SK-N-SH (cell line): Measurements from ENCODE around the gene ANO10. TPM values are rescaled to one million over a fixed set of nuclear protein-coding genes. Genes with fewer than 3 reads are reported as not detected.

Source experiments
- CTCF ChIA-PET: fragments of 300-600, 350-600 bp; formaldehyde crosslinking; extraction: SDS; loops from one replicate; lab custom pipeline; 2021; lab: Yijun Ruan, JAX
- POLR2A ChIA-PET: fragments of 350-600 bp; sonication (Branson Sonifier 250); formaldehyde crosslinking; extraction: SDS; loops from one replicate; lab custom pipeline; 2020; ENCODE audit warnings: antibody characterized with exemption, inconsistent platforms; lab: Yijun Ruan, JAX
- DNase-seq: peaks from one replicate; pipeline ENCODE4 v3.0.0; 2012
- H2AFZ ChIP-seq: fragments of 200-600 bp; sonication (generic); 2 replicates; pipeline ENCODE4 v1.8.1; 2016; ENCODE audit warnings: antibody characterized with exemption, mild to moderate bottlenecking, low read depth
- H3F3A ChIP-seq: fragments of 200-600 bp; sonication (generic); replicated peaks from 2 replicates; pipeline ENCODE3; 2016; ENCODE audit warnings: antibody characterized with exemption, mild to moderate bottlenecking; ENCODE audit not compliant: insufficient read depth
- H3K27ac ChIP-seq, 2 experiments: fragments of 200-500 bp in 1 of 2; fragments of 200-600 bp in 1 of 2; sonication (Bioruptor generic) in 1 of 2; sonication (generic), shearing (Covaris generic) in 1 of 2; 2 replicates each; pipeline versions ENCODE4 v1.5.1 to v1.6.1; 2014 to 2016; ENCODE audit warnings: low read depth in 2 of 2, inconsistent platforms in 1 of 2, low read length in 1 of 2, mild to moderate bottlenecking in 1 of 2, mixed read lengths in 1 of 2
- H3K27me3 ChIP-seq: fragments of 200-600 bp; sonication (generic), shearing (Covaris generic); 2 replicates; pipeline ENCODE4 v1.6.1; 2016; ENCODE audit warnings: mixed run types; ENCODE audit not compliant: insufficient read depth
- H3K36me3 ChIP-seq, 2 experiments: fragments of 200-500 bp in 1 of 2; fragments of 200-600 bp in 1 of 2; sonication (Bioruptor generic) in 1 of 2; sonication (generic) in 1 of 2; replicated peaks in 1 of 2; 2 replicates each; pipeline versions ENCODE3 to v1.5.1; 2014 to 2016; ENCODE audit warnings: low read length in 1 of 2, mild to moderate bottlenecking in 1 of 2; ENCODE audit not compliant: insufficient read depth in 2 of 2, control insufficient read depth in 1 of 2
- H3K4me1 ChIP-seq, 2 experiments: fragments of 200-500 bp in 1 of 2; fragments of 200-600 bp in 1 of 2; sonication (Bioruptor generic) in 1 of 2; sonication (generic), shearing (Covaris generic) in 1 of 2; 2 replicates each; pipeline versions ENCODE4 v1.5.1 to v1.6.1; 2014 to 2016; ENCODE audit warnings: low read depth in 1 of 2, low read length in 1 of 2, mixed run types in 1 of 2; ENCODE audit not compliant: insufficient read depth in 2 of 2, control insufficient read depth in 1 of 2
- H3K4me2 ChIP-seq: fragments of 200-600 bp; sonication (generic), shearing (Covaris generic); 2 replicates; pipeline ENCODE4 v1.6.1; 2017; ENCODE audit warnings: mixed run types
- H3K4me3 ChIP-seq, 2 experiments: fragments of 200-500 bp in 1 of 2; fragments of 200-600 bp in 1 of 2; sonication (Bioruptor generic) in 1 of 2; sonication (generic), shearing (Covaris generic) in 1 of 2; 2 replicates each; pipeline versions ENCODE4 v1.5.1 to v1.8.1; 2014 to 2016; ENCODE audit warnings: low read depth in 2 of 2, inconsistent platforms in 1 of 2, low read length in 1 of 2, mild to moderate bottlenecking in 1 of 2, mixed read lengths in 1 of 2, moderate library complexity in 1 of 2
- H3K79me2 ChIP-seq: fragments of 200-600 bp; sonication (generic); 2 replicates; pipeline ENCODE4 v1.8.1; 2017; ENCODE audit warnings: mild to moderate bottlenecking; ENCODE audit not compliant: insufficient read depth
- H3K9ac ChIP-seq: fragments of 200-600 bp; sonication (generic); 2 replicates; pipeline ENCODE4 v1.6.1; 2017; ENCODE audit warnings: mixed run types
- H3K9me2 ChIP-seq: fragments of 200-600 bp; sonication (generic); 2 replicates; pipeline ENCODE4 v1.6.1; 2017; ENCODE audit warnings: mixed run types
- H3K9me3 ChIP-seq: fragments of 200-600 bp; sonication (generic); 2 replicates; pipeline ENCODE4 v1.6.1; 2017; ENCODE audit warnings: mixed run types, mild to moderate bottlenecking, moderate library complexity
- H4K20me1 ChIP-seq: fragments of 200-600 bp; sonication (generic); 2 replicates; pipeline ENCODE4 v1.6.1; 2017; ENCODE audit warnings: mild to moderate bottlenecking, mixed run types; ENCODE audit not compliant: insufficient read depth
- ELF1 ChIP-seq: IDR thresholded peaks from 2 replicates; pipeline ENCODE4 v1.4.0; 2012
- EZH2phosphoT487 ChIP-seq: fragments of 200-600 bp; sonication (generic); IDR thresholded peaks from 2 replicates; pipeline ENCODE4 v1.6.1; 2017; ENCODE audit warnings: low read depth, mixed run types, mild to moderate bottlenecking, antibody characterized with exemption, moderate library complexity, borderline replicate concordance
- FOXJ3 ChIP-seq: sonication (generic); formaldehyde crosslinking; IDR thresholded peaks from 2 replicates; pipeline ENCODE4 v1.5.1; 2020; ENCODE audit warnings: mild to moderate bottlenecking, missing genetic modification reagents
- JUND ChIP-seq: IDR thresholded peaks from 2 replicates; pipeline ENCODE4 v1.4.0; 2012
- MEF2A ChIP-seq: IDR thresholded peaks from 2 replicates; pipeline ENCODE4 v1.4.0; 2012; ENCODE audit warnings: low read depth, borderline replicate concordance
- NRF1 ChIP-seq: IDR thresholded peaks from 2 replicates; pipeline ENCODE4 v1.6.1; 2012; ENCODE audit warnings: low read depth, mild to moderate bottlenecking, low read length
- REST ChIP-seq: IDR thresholded peaks from 2 replicates; pipeline ENCODE4 v1.6.1; 2012; ENCODE audit warnings: mild to moderate bottlenecking, low read depth, low read length, moderate library complexity
- SIN3A ChIP-seq: IDR thresholded peaks from 2 replicates; pipeline ENCODE4 v1.6.1; 2012; ENCODE audit warnings: low read depth, mild to moderate bottlenecking, low read length, moderate library complexity, borderline replicate concordance
- TAF1 ChIP-seq: IDR thresholded peaks from 2 replicates; pipeline ENCODE4 v1.6.1; 2012; ENCODE audit warnings: low read depth, mild to moderate bottlenecking, low read length, moderate library complexity, borderline replicate concordance
- TEAD4 ChIP-seq: IDR thresholded peaks from 2 replicates; pipeline ENCODE4 v1.4.0; 2012; ENCODE audit warnings: mild to moderate bottlenecking, borderline replicate concordance; ENCODE audit not compliant: insufficient read depth
- USF2 ChIP-seq: fragments of 150-350 bp; IDR thresholded peaks from 2 replicates; pipeline ENCODE4 v1.6.1; 2017; ENCODE audit warnings: antibody characterized with exemption, low read length, low read depth, borderline replicate concordance
- YY1 ChIP-seq: IDR thresholded peaks from 2 replicates; pipeline ENCODE4 v1.4.0; 2012; ENCODE audit warnings: low read depth, mild to moderate bottlenecking
- WGBS: methylation state at CpG from one replicate; pipeline ENCODE4 v1.1.6; 2017; ENCODE audit warnings: low lambda C conversion rate; 5-methylcytosine and 5-hydroxymethylcytosine counted together
- polyA plus RNA-seq, 3 experiments: library from polyadenylated mRNA; depleted of rRNA; stranded (reverse); fragments of >200 nt; gene quantifications; 2 replicates each; pipeline ENCODE4 v1.2.3, GENCODE V29; 2012
- TF ChIP-seq, protein P1 (sequence below): fragments of 150-350 bp; IDR thresholded peaks from 2 replicates; pipeline ENCODE4 v1.6.1; 2016; ENCODE audit warnings: mild to moderate bottlenecking, low read depth, low read length

ANO10 gene
- polyA plus RNA-seq, 1 of the 3 experiments (the other 2 are of a cell fraction) = 16.8 TPM

- CTCF ChIA-PET = interaction anchor here (1.1 to 1.5 kb wide), 3 partner anchors 12 to 516 kb away, joined by 3 to 4 read pairs (median 3); no protein-coding TSS in a partner anchor
- no peak for DNase-seq
- TF ChIP-seq REST (no peak), USF2 (no peak)
- H3K27me3 ChIP-seq = no peaks in the 10 kb centered on the region
- H3K9ac ChIP-seq = no peak overlapping the region
- no peaks in the 10 kb centered on the region for H3F3A ChIP-seq
- no peaks in the 10 kb centered on the region; a peak in 1 of 4 replicates for H3K4me1 ChIP-seq
- H3K9me3 ChIP-seq = no peaks in the 10 kb centered on the region
- H3K79me2 ChIP-seq = no peaks in the 10 kb centered on the region
- WGBS = 81% methylated on average over 6 of the region's 6 CpGs
- no peak overlapping the region for H2AFZ ChIP-seq
- H3K27ac ChIP-seq = no peak overlapping the region
- POLR2A ChIA-PET = no interaction called here
- no peak overlapping the region for H3K4me2 ChIP-seq
- H3K36me3 ChIP-seq = no peaks in the 10 kb centered on the region
- H3K4me3 ChIP-seq = no peak overlapping the region
- no peaks in the 10 kb centered on the region for H4K20me1 ChIP-seq
- no peaks in the 10 kb centered on the region for H3K9me2 ChIP-seq
These were observed 144.2 kb downstream of the ANO10 start for GRCh38 chr3:43477600-43477999.

DNA sequence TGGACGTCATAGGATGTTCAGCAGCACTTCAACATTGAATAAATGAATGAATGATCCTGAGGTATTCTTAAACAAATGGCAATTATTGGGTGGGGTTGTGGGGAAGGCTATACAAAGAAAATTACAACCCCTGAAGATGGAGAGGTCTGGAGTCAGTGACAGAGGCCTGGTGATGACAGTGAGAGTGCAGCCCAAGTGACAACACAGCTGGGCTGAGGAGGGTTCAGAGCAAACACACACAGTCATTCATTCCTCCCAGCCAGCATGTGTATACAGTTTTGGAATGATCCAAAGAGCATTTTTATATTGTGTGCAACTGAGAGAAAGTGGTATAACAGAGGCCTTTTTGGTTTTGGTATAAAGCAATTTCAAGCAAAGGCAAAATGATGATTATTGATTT lies 148.1 kb downstream of the ANO10 start:
- DNase-seq = no peak
- no peaks in the 10 kb centered on the region; a peak in 1 of 4 replicates for H3K4me1 ChIP-seq
- H3K4me3 ChIP-seq = no peak overlapping the region
- CTCF ChIA-PET = interaction anchor here (1.2 to 2.8 kb wide), 2 partner anchors 27 to 29 kb away, joined by 3 to 11 read pairs; no protein-coding TSS in a partner anchor
- no peak overlapping the region for H3K9ac ChIP-seq
- H4K20me1 ChIP-seq = no peaks in the 10 kb centered on the region
- 89% methylated on average over 1 of the region's 1 CpG for WGBS
- H3K9me2 ChIP-seq = no peaks in the 10 kb centered on the region
- TF ChIP-seq JUND = no peak
- no peak for TF ChIP-seq MEF2A
- TF ChIP-seq USF2 = no peak
- no peak for TF ChIP-seq ELF1
- TF ChIP-seq EZH2phosphoT487 = no peak
- TF ChIP-seq YY1 = no peak
- TF ChIP-seq, protein P1, sequence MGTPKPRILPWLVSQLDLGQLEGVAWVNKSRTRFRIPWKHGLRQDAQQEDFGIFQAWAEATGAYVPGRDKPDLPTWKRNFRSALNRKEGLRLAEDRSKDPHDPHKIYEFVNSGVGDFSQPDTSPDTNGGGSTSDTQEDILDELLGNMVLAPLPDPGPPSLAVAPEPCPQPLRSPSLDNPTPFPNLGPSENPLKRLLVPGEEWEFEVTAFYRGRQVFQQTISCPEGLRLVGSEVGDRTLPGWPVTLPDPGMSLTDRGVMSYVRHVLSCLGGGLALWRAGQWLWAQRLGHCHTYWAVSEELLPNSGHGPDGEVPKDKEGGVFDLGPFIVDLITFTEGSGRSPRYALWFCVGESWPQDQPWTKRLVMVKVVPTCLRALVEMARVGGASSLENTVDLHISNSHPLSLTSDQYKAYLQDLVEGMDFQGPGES = no peak
- TF ChIP-seq FOXJ3 (CRISPR knock-in tag) = no peak
- TF ChIP-seq NRF1 = no peak
- TF ChIP-seq TAF1 = no peak
- TF ChIP-seq TEAD4 = no peak
- TF ChIP-seq SIN3A = no peak
- TF ChIP-seq, all 33 proteins: peak for 0
- Histone ChIP-seq H3K27me3 (no peaks in the 10 kb centered on the region), H3K9me3 (no peaks in the 10 kb centered on the region), H3F3A (no peaks in the 10 kb centered on the region), H3K27ac (no peak overlapping the region), H2AFZ (no peak overlapping the region), H3K4me2 (no peak overlapping the region), H3K79me2 (no peaks in the 10 kb centered on the region), H3K36me3 (no peaks in the 10 kb centered on the region)
- POLR2A ChIA-PET = no interaction called here
